Erythroblast (primary cell): ENCODE measurements around the gene FGF19.

ENCODE experiments used
- DNase-seq, 2 experiments: peaks; one replicate each; lab custom pipeline; 2025; lab: John Stamatoyannopoulos, UW
- GATA1 ChIP-seq: IDR thresholded peaks from 2 replicates; pipeline ENCODE4 v1.6.1; 2011; ENCODE audit warnings: low read depth, mild to moderate bottlenecking, control low read depth, low read length, moderate library complexity
- POLR2A ChIP-seq: IDR thresholded peaks from 2 replicates; pipeline ENCODE4 v1.6.1; 2011; ENCODE audit warnings: mild to moderate bottlenecking, low read length

Gene FGF19

GRCh38 chr11:69703768-69704507 is at the start of gene FGF19:
Gene FGF19, minus strand, starts transcription at chr11:69704022. Its CDS starts 146 bp downstream, at chr11:69703876.
- peak; percentile 13 to 22 for DNase-seq
- TF ChIP-seq POLR2A (no peak), GATA1 (no peak)

GRCh38 chr11:69752890-69753289 is 49.1 kb upstream of the FGF19 start:
- no peak for DNase-seq
- TF ChIP-seq GATA1 (no peak), POLR2A (no peak)

- DNase-seq: no peak
- TF ChIP-seq POLR2A (no peak), GATA1 (no peak)
Observed at GRCh38 chr11:69750875-69751597, 47.2 kb upstream of the FGF19 start.

- DNase-seq: no peak
- TF ChIP-seq POLR2A: no peak
- TF ChIP-seq GATA1: no peak
Observed at GRCh38 chr11:69750108-69750850, 46.5 kb upstream of the FGF19 start.

GRCh38 chr11:69748637-69749036 is 44.8 kb upstream of the FGF19 start:
- no peak for TF ChIP-seq POLR2A
- no peak for TF ChIP-seq GATA1

GRCh38 chr11:69746752-69747742 is 43.2 kb upstream of the FGF19 start:
- TF ChIP-seq POLR2A (no peak), GATA1 (no peak)
- no peak for DNase-seq

More at GRCh38 chr11:69748637-69749036, 44.8 kb upstream of the FGF19 start:
- DNase-seq: no peak

GRCh38 chr11:69746140-69746539 is 42.3 kb upstream of the FGF19 start:
- TF ChIP-seq GATA1 (no peak), POLR2A (no peak)
- DNase-seq: no peak

GRCh38 chr11:69745201-69745600 is 41.4 kb upstream of the FGF19 start:
- no peak for TF ChIP-seq POLR2A
- TF ChIP-seq GATA1: no peak
- no peak for DNase-seq

GRCh38 chr11:69744435-69744834 is 40.6 kb upstream of the FGF19 start:
- no peak for TF ChIP-seq POLR2A
- TF ChIP-seq GATA1: no peak
- no peak for DNase-seq

GRCh38 chr11:69734841-69735240 is 31.0 kb upstream of the FGF19 start:
- no peak for DNase-seq
- TF ChIP-seq POLR2A: no peak
- TF ChIP-seq GATA1: no peak

- DNase-seq: no peak
- TF ChIP-seq POLR2A: no peak
- no peak for TF ChIP-seq GATA1
Observed at GRCh38 chr11:69734367-69734766, 30.5 kb upstream of the FGF19 start.

GRCh38 chr11:69732910-69733309 is 29.1 kb upstream of the FGF19 start:
- TF ChIP-seq GATA1 (no peak), POLR2A (no peak)
- DNase-seq: no peak

- no peak for DNase-seq
- no peak for TF ChIP-seq GATA1
- TF ChIP-seq POLR2A: no peak
Observed at GRCh38 chr11:69731110-69731509, 27.3 kb upstream of the FGF19 start.
